ENCODE results near the gene ZCCHC14. TPM values are rescaled to one million over a fixed set of nuclear protein-coding genes. Genes with fewer than 3 reads are reported as not detected.

Gene ZCCHC14
- total and polyA plus RNA-seq, 2 of the 13 experiments (the other 11 are each of a cell fraction or from before 2014, with no cell fraction given), result 12.4 to 12.5 TPM

DNA sequence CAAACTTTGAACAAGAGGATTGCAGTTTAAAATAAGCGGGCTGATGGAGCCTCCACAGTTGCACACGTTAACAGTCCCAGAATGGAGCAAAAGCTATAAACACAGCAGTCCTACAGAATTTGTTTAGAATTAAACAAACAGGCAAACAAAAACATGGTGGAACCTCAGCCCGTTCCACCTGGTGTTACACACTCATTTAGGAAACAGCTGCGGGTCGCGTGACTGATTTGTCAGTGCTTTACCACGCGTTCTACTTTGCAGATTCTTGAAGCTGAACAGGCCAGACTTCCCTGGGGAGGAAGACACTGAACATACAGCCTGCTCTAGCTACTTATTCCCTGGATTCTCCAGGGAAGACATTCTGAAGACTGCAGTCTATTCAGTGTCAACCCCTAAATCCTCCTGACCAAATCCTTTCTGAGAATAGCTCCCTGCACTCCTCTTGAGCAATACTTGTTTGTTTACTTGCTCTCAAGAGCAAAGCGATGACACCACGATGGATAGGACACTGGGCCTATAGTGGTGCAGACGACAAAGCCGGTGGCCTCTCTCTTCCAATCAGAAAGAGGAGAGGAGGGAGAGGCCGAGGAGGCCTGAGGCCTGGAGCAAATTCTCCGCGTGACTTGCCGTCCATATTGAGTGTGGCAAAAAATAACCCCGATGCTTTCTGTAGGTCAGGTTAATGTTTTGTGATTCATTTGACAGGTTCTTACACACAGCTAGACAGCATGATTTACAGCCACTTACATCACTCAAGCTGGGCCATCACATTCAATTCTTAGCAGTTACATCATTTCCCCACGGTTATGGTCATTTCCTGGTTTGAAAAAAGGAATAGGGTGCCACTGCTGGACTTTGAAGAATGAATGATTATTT is 104.6 kb downstream of the ZCCHC14 start (continued):
- TF ChIP-seq, protein P1, sequence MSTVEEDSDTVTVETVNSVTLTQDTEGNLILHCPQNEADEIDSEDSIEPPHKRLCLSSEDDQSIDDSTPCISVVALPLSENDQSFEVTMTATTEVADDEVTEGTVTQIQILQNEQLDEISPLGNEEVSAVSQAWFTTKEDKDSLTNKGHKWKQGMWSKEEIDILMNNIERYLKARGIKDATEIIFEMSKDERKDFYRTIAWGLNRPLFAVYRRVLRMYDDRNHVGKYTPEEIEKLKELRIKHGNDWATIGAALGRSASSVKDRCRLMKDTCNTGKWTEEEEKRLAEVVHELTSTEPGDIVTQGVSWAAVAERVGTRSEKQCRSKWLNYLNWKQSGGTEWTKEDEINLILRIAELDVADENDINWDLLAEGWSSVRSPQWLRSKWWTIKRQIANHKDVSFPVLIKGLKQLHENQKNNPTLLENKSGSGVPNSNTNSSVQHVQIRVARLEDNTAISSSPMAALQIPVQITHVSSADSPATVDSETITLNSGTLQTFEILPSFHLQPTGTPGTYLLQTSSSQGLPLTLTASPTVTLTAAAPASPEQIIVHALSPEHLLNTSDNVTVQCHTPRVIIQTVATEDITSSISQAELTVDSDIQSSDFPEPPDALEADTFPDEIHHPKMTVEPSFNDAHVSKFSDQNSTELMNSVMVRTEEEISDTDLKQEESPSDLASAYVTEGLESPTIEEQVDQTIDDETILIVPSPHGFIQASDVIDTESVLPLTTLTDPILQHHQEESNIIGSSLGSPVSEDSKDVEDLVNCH (CRISPR knock-in tag; IDR thresholded peaks at IDR 0.05), result no peak
- TF ChIP-seq SNAI1 (CRISPR knock-in tag; IDR thresholded peaks at IDR 0.05; ENCODE audit: borderline replicate concordance), result no peak
- TF ChIP-seq XRCC5 (optimal IDR thresholded peaks at IDR 0.05; ENCODE audit: low read length), result peak; percentile 68
- TF ChIP-seq, protein P2, sequence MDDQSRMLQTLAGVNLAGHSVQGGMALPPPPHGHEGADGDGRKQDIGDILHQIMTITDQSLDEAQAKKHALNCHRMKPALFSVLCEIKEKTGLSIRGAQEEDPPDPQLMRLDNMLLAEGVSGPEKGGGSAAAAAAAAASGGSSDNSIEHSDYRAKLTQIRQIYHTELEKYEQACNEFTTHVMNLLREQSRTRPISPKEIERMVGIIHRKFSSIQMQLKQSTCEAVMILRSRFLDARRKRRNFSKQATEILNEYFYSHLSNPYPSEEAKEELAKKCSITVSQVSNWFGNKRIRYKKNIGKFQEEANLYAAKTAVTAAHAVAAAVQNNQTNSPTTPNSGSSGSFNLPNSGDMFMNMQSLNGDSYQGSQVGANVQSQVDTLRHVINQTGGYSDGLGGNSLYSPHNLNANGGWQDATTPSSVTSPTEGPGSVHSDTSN (CRISPR knock-in tag; IDR thresholded peaks at IDR 0.05; ENCODE audit: borderline replicate concordance), result peak; percentile 65; the same call in 1 of the 2 replicates
- TF ChIP-seq SATB2 (CRISPR knock-in tag; IDR thresholded peaks at IDR 0.05), result 0 out of 2 replicates have a peak, but pooled peaks have one; percentile 8
- TF ChIP-seq, protein P3, sequence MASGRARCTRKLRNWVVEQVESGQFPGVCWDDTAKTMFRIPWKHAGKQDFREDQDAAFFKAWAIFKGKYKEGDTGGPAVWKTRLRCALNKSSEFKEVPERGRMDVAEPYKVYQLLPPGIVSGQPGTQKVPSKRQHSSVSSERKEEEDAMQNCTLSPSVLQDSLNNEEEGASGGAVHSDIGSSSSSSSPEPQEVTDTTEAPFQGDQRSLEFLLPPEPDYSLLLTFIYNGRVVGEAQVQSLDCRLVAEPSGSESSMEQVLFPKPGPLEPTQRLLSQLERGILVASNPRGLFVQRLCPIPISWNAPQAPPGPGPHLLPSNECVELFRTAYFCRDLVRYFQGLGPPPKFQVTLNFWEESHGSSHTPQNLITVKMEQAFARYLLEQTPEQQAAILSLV (CRISPR knock-in tag; IDR thresholded peaks at IDR 0.05; ENCODE audit: borderline replicate concordance), result peak; percentile 67; the same call in 1 of the 2 replicates
- TF ChIP-seq PHF5A (CRISPR knock-in tag; IDR thresholded peaks at IDR 0.05; ENCODE audit: low read depth, unreplicated experiment), result peak; percentile 23
- TF ChIP-seq ZNF879 (CRISPR knock-in tag; IDR thresholded peaks at IDR 0.05), result peak; percentile 34; the same call in 1 of the 2 replicates
- TF ChIP-seq SMYD3 (CRISPR knock-in tag; IDR thresholded peaks at IDR 0.05), result peak; percentile 43; the same call in 1 of the 2 replicates
- peak in 1 of 2 experiments; percentile 82; a peak in 2 of 4 replicates for TF ChIP-seq KLF16 (CRISPR knock-in tag; IDR thresholded peaks at IDR 0.05)
- TF ChIP-seq, protein P4, sequence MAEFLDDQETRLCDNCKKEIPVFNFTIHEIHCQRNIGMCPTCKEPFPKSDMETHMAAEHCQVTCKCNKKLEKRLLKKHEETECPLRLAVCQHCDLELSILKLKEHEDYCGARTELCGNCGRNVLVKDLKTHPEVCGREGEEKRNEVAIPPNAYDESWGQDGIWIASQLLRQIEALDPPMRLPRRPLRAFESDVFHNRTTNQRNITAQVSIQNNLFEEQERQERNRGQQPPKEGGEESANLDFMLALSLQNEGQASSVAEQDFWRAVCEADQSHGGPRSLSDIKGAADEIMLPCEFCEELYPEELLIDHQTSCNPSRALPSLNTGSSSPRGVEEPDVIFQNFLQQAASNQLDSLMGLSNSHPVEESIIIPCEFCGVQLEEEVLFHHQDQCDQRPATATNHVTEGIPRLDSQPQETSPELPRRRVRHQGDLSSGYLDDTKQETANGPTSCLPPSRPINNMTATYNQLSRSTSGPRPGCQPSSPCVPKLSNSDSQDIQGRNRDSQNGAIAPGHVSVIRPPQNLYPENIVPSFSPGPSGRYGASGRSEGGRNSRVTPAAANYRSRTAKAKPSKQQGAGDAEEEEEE (CRISPR knock-in tag; IDR thresholded peaks at IDR 0.05; ENCODE audit: borderline replicate concordance), result peak; percentile 90; the same call in 1 of the 2 replicates
- TF ChIP-seq, protein P5, sequence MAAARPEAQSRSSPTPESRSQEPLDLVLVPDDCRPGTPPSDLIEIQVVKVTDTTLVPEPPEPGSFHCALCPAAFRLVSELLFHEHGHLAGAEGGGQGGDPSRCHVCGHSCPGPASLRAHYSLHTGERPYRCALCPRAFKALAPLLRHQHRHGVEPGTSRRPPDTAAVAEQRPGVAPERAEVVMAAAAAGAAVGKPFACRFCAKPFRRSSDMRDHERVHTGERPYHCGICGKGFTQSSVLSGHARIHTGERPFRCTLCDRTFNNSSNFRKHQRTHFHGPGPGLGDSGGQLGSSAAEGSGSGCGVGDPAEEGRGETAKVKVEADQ (CRISPR knock-in tag; IDR thresholded peaks at IDR 0.05; ENCODE audit: borderline replicate concordance), result no peak
- TF ChIP-seq, protein P6, sequence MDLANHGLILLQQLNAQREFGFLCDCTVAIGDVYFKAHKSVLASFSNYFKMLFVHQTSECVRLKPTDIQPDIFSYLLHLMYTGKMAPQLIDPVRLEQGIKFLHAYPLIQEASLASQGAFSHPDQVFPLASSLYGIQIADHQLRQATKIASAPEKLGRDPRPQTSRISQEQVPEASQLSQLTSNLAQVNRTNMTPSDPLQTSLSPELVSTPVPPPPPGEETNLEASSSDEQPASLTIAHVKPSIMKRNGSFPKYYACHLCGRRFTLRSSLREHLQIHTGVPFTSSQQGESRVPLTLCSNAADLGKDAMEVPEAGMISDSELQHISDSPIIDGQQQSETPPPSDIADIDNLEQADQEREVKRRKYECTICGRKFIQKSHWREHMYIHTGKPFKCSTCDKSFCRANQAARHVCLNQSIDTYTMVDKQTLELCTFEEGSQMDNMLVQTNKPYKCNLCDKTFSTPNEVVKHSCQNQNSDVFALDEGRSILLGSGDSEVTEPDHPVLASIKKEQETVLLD (CRISPR knock-in tag; IDR thresholded peaks at IDR 0.05; ENCODE audit: low read depth), result 0 out of 2 replicates have a peak, but pooled peaks have one; percentile 32
- TF ChIP-seq REL (CRISPR knock-in tag; conservative IDR thresholded peaks at IDR 0.05), result no peak
- TF ChIP-seq ZNF451 (CRISPR knock-in tag; IDR thresholded peaks at IDR 0.05), result peak; percentile 20; the same call in 1 of the 2 replicates

Data from HepG2 (cell line).